ENCODE results near the gene MGA. TPM values are rescaled to one million over a fixed set of nuclear protein-coding genes. Genes with fewer than 3 reads are reported as not detected.

The MGA gene
- total and polyA plus RNA-seq, 2 donors (not counting 3 experiments of a cell fraction or from before 2014, with no cell fraction given) = 4.1 to 36.5 TPM

GRCh38 chr15:41788262-41788661 lies 128.1 kb downstream of the MGA start:
- Histone ChIP-seq H3K9me3 (replicated peaks; ENCODE audit: control insufficient read depth, insufficient read depth, low read length) (no peaks in the 10 kb centered on the region), H2AFZ (ENCODE audit: low read depth, low read length) (no peak overlapping the region), H3K9ac (replicated peaks; ENCODE audit: extremely low read depth, insufficient read depth, low read length) (no peak overlapping the region), H3K27me3 (ENCODE audit: control insufficient read depth in 2 of 2, insufficient read depth in 2 of 2, low read length in 2 of 2) (no peaks in the 10 kb centered on the region), H3K4me3 (replicated peaks in 1 of 3; ENCODE audit: insufficient read depth in 1 of 3, low read depth in 1 of 3, low read length in 3 of 3) (no peak overlapping the region), H3K9me1 (replicated peaks; ENCODE audit: control insufficient read depth, extremely low read depth, insufficient read depth, low read length) (no peaks in the 10 kb centered on the region), H4K20me1 (replicated peaks; ENCODE audit: control insufficient read depth, extremely low read depth, insufficient read depth, low read length) (no peaks in the 10 kb centered on the region), H3K79me2 (ENCODE audit: control insufficient read depth, insufficient read depth, low read length) (peaks cover 72% of the 10 kb centered on the region), H3K36me3 (ENCODE audit: control insufficient read depth in 2 of 2, extremely low read depth in 1 of 2, insufficient read depth in 2 of 2, low read length in 2 of 2) (no peaks in the 10 kb centered on the region), H3K4me1 (ENCODE audit: control insufficient read depth, extremely low read depth, insufficient read depth, low read length) (peaks cover 44% of the 10 kb centered on the region), H3K4me2 (ENCODE audit: insufficient read depth, low read length) (no peak overlapping the region), H3K27ac (ENCODE audit: insufficient read depth, low read depth, low read length) (no peak overlapping the region)
- dilution Hi-C loops (cut with MboI; ENCODE audit: extremely low pct_ligation_motif_present, low sequenced_read_pairs) = no loop called here
- DNase-seq (ENCODE audit: low read depth, low spot score) (no peak), FAIRE-seq (no peak)
- ChIA-PET POLR2A (no interaction called here), CTCF (interaction anchor here (1.2 to 10.8 kb wide), 5 partner anchors 9 to 185 kb away, joined by 3 to 219 read pairs (median 5); partner anchors contain the start of gene MAPKBP1)
- TF ChIP-seq EZH2 (IDR thresholded peaks at IDR 0.05; ENCODE audit: borderline replicate concordance, low read depth, low read length, severe bottlenecking) = no peak
- no peak for TF ChIP-seq JUN (IDR thresholded peaks at IDR 0.05; ENCODE audit: borderline replicate concordance, insufficient read depth, insufficient read length, low read depth)
- no peak for TF ChIP-seq FOS (IDR thresholded peaks at IDR 0.05; ENCODE audit: borderline replicate concordance, insufficient read depth, low read length)
- no peak for TF ChIP-seq MYC (IDR thresholded peaks at IDR 0.05; ENCODE audit: low read depth, low read length)
- TF ChIP-seq, protein P1, sequence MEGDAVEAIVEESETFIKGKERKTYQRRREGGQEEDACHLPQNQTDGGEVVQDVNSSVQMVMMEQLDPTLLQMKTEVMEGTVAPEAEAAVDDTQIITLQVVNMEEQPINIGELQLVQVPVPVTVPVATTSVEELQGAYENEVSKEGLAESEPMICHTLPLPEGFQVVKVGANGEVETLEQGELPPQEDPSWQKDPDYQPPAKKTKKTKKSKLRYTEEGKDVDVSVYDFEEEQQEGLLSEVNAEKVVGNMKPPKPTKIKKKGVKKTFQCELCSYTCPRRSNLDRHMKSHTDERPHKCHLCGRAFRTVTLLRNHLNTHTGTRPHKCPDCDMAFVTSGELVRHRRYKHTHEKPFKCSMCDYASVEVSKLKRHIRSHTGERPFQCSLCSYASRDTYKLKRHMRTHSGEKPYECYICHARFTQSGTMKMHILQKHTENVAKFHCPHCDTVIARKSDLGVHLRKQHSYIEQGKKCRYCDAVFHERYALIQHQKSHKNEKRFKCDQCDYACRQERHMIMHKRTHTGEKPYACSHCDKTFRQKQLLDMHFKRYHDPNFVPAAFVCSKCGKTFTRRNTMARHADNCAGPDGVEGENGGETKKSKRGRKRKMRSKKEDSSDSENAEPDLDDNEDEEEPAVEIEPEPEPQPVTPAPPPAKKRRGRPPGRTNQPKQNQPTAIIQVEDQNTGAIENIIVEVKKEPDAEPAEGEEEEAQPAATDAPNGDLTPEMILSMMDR (IDR thresholded peaks at IDR 0.05; ENCODE audit: extremely low read depth in 1 of 2, insufficient read depth in 1 of 2, low read depth in 1 of 2, low read length in 2 of 2) = no peak
- TF ChIP-seq GATA2 (IDR thresholded peaks at IDR 0.05; ENCODE audit: insufficient read depth, insufficient read length, low read depth, low read length) = no peak
- TF ChIP-seq, protein P2, sequence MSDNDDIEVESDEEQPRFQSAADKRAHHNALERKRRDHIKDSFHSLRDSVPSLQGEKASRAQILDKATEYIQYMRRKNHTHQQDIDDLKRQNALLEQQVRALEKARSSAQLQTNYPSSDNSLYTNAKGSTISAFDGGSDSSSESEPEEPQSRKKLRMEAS (IDR thresholded peaks at IDR 0.05; ENCODE audit: insufficient read depth, insufficient read length) = no peak
- TF ChIP-seq POLR2AphosphoS5 (IDR thresholded peaks at IDR 0.05; ENCODE audit: insufficient read depth, low read depth, low read length) = no peak
- no peak for TF ChIP-seq POLR2A (IDR thresholded peaks at IDR 0.05; ENCODE audit: low read depth, low read length)
- no TSS peak for BruUV-seq (replicated peaks)
- intact Hi-C loops (cut with micrococcal nuclease) = no loop called here

All from endothelial cell of umbilical vein (primary cell).